Prostate gland (tissue), 2 donors: ENCODE measurements around the gene RPS25.

Experiments used
- CTCF ChIP-seq, 4 experiments: fragments of 200-600 bp in 2 of 4; fragments of 450-650 bp in 2 of 4; sonication (generic) in 2 of 4; IDR thresholded peaks; 1 replicate in 3 of 4; 2 replicates in 1 of 4; pipeline ENCODE4 v1.5.1; 2016 to 2019; ENCODE audit warnings: antibody characterized with exemption in 4 of 4, mild to moderate bottlenecking in 2 of 4, moderate library complexity in 2 of 4
- POLR2A ChIP-seq: fragments of 450-650 bp; IDR thresholded peaks from one replicate; pipeline ENCODE4 v1.6.1; 2016; ENCODE audit warnings: antibody characterized with exemption, mild to moderate bottlenecking

- TF ChIP-seq CTCF (IDR thresholded peaks at IDR 0.05) (no peak), POLR2A (no peak)
These were observed 17.2 kb downstream of the RPS25 start for GRCh38 chr11:119000906-119001305.
